HG02973 (cell line): ENCODE measurements around the gene PCDH20.
"Not testable (repeated sequence)": the region's sequence is repeated elsewhere in the genome, so short reads cannot be mapped to it uniquely, and the experiment has no call there.

Source experiments
- ATAC-seq: cut with Tn5 transposase; IDR thresholded peaks from one replicate; pipeline ENCODE4 v1.9.1; 2021; ENCODE audit warnings: moderate library complexity; ENCODE audit not compliant: unreplicated experiment

The PCDH20 gene

DNA sequence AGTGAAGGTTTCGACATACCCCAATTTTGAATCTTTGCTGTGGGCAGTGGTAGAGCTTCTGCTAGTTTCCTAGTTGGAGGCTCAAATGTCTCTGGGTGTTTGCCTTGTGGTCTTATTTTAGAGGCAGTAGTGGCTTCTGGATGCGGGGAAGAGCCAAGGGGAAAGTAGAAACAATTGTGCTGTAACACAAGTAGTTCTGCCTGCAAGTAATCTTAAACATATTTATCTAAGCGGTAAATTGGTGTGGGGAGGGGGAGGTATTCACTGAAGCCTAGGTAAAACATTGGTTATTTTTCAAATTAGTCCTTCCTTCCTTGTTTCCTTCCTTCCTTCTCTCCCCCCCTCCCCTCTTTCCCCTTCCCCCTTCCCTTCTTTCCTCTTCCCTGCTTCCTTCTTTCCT is at the start of gene PCDH20:
Gene PCDH20, minus strand, starts transcription at position 101 of the 400 bp plus-strand sequence. CDS start 691 bp downstream, outside the sequence.
- ATAC-seq: no peak

- no peak for ATAC-seq
These were observed 47.4 kb upstream of the PCDH20 start for GRCh38 chr13:61463024-61463423.

DNA sequence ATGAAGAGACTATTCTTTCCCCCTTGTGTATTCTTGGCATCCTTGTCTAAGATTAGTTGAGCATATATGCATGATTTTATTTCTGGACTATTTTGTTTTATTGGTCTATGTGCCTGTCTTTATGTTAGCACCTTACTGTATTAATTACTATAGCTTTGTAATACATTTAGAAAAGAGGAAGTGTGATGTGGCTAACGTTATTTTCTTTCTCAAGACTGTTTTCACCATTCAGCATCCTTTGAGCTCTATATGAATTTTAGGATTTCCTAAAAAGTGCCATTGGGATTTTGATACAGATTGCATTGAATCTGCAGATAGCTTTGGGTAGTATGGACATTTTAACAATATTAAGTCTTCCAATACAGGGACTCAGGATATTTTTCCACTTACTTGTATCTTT is 37.5 kb upstream of the PCDH20 start:
- no peak for ATAC-seq

DNA sequence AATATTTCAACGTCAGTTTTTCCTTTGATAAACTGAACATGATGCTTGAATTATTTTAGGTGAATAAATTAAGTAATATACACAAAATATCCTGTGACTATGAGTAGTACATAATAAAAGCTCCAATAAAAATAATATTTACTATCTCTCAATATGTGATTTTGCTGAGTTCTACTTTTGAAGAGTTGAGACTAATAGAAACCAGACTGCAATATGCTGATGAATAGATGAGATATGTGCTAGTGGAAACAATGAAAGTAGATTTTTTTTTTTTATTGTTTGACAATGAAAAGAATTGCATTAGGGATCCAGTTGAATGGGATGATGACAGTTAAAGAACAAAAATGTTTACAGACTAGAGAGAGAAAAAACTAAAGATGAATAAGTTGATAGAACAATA is 16.4 kb upstream of the PCDH20 start:
- ATAC-seq: no peak

DNA sequence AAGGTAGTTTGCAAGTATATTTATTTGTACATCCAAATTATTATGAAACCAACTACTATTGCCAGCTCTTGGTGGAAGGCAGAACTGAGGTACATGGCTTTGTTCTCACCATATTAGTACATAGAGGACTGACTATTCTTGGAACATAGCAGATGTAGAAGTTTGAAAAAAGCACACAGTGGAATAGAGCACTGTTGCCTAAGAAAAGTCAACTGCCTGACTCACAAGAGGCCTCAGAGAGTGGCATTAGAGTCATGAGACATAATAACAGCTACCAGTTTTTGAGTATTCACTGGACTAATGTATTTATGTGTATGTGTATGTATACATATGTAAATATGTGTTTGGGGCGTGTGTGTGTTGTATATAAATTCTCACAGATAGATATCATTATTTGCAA is 8.3 kb upstream of the PCDH20 start:
- ATAC-seq: no peak

DNA sequence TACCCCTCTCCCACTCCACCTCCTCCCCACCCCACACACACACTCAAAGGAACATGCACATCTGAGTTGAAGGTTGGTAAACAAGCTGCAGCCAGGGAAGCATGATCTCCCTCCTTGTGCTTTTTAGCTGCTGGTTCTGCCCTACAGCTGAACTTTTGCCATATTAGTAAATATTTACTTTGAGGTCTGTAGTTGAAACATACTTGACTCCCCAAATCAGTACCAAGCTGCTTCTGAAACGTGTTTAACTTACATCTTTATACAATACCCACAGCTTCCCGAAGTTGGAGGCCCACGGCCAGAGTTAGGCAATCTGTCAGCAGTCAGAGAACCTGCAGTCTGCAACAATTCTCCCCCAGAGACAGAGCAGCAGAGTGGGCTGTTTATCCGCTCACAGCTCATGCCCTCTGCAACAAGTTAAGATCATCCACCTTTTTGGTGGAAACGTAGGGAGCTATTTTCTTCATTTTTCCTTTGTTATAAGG is 1.5 kb upstream of the PCDH20 start:
- no peak for ATAC-seq

- ATAC-seq: no peak
These were observed 459 bp downstream of the PCDH20 start for GRCh38 chr13:61415058-61415721.

GRCh38 chr13:61414686-61415057 is 977 bp downstream of the PCDH20 start:
- no peak for ATAC-seq

- no peak for ATAC-seq
These were observed 1.8 kb downstream of the PCDH20 start for GRCh38 chr13:61413572-61414535.

- ATAC-seq: no peak
These were observed 4.9 kb downstream of the PCDH20 start for GRCh38 chr13:61410669-61411297.

DNA sequence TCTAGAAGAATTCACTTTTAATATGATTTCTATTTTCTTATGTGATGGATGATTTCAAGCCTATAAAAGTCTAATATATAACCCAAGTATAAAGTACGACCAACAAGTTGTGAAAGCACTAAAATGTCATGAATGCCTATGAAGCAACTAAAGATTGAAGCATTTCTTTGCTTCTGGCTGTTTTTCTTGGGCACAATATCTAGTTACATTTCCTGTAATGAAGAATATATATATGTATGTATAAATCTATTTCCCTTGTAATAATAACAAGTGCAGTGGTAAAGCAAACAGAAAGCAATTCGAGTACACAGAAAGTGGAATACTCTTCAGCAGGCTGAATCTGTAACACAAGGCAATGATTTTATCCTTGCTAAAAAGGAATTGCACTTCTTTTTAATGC is 5.4 kb downstream of the PCDH20 start:
- ATAC-seq: no peak

GRCh38 chr13:61408571-61408970 is 7.1 kb downstream of the PCDH20 start:
- no peak for ATAC-seq

DNA sequence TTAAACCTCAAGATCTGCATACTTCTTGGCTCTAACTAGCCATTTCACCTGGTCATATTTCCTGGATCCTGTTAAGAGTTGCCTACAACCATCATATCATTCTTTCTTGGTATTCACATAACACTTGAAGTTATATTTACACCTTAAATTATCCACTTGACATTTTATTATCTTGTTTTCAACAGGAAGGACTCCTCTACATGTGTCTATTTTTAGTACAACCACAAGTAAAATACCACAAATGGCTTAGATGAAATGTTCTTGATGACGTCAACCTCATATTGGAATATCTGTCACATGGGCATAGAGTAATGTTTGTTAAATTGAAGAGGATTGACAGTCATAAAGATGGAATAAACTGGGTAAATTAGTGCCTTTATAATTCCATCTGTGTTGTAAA is 9.4 kb downstream of the PCDH20 start:
- no peak for ATAC-seq

GRCh38 chr13:61396121-61396520 is 19.5 kb downstream of the PCDH20 start:
- ATAC-seq: no peak

GRCh38 chr13:61391426-61391825 is 24.2 kb downstream of the PCDH20 start:
- ATAC-seq: no peak

DNA sequence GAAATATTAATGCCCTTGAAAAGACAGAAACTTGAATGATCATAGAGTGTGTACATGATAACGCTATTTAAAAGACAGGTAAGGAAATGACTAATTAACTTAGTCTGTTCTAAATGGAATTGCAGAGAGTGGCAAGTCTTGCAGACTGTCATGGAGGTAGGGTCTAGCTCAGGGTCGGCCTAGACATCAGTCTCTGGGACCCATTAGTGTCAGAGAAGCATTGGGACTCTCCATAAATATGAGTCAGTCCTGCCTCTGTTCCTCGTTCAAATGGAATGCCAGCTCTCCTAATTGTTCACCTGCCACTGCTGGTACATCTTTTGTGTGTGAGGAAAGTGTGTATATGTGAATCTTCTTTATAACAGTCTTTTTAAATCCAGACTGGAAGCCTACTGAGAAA is 28.0 kb downstream of the PCDH20 start:
- ATAC-seq: no peak

- no peak for ATAC-seq
These were observed 32.5 kb downstream of the PCDH20 start for GRCh38 chr13:61383111-61383510.

GRCh38 chr13:61370520-61370919 is 45.1 kb downstream of the PCDH20 start:
- no peak for ATAC-seq

GRCh38 chr13:61364690-61365089 is 51.0 kb downstream of the PCDH20 start:
- ATAC-seq: not testable (repeated sequence)

GRCh38 chr13:61362522-61362921 is 53.1 kb downstream of the PCDH20 start:
- no peak for ATAC-seq
